Panc1 (cell line): ENCODE measurements around the gene MYH16. TPM values are rescaled to one million over a fixed set of nuclear protein-coding genes. Genes with fewer than 3 reads are reported as not detected.

Experiments used
- ATAC-seq: fragments of 200-7000 bp; cut with Tn5 transposase; 2 replicates; pipeline ENCODE4 v1.9.1; 2020; ENCODE audit warnings: mild to moderate bottlenecking, moderate library complexity
- BruUV-seq: library from RNA; stranded (reverse); fragments of 400-500 nt; replicated peaks from 2 replicates; lab custom pipeline; 2021; lab: Mats Ljungman, UMichigan
- CTCF ChIA-PET: fragments of 300-600 bp; sonication (Branson Sonifier 250); formaldehyde crosslinking; loops from one replicate; lab custom pipeline; 2022; ENCODE audit warnings: antibody characterized with exemption; lab: Charles Lee
- POLR2A ChIA-PET: fragments of 300-600 bp; sonication (Branson Sonifier 250); formaldehyde crosslinking; loops from one replicate; lab custom pipeline; 2022; ENCODE audit warnings: antibody characterized with exemption; lab: Charles Lee
- DNase-seq: peaks from one replicate; pipeline ENCODE4 v3.0.0-alpha.2; 2010; ENCODE audit warnings: low read depth, low spot score
- H3K27ac ChIP-seq: 2 replicates; pipeline ENCODE4 v1.5.1; 2011; ENCODE audit warnings: mild to moderate bottlenecking, low read length, inconsistent platforms
- H3K27me3 ChIP-seq: fragments of 200-500 bp; sonication (Bioruptor generic); 2 replicates; pipeline ENCODE4 v1.6.0; 2014; ENCODE audit warnings: low read length, inconsistent platforms; ENCODE audit not compliant: control insufficient read depth, insufficient read depth
- H3K36me3 ChIP-seq: fragments of 200-500 bp; sonication (Bioruptor generic); 2 replicates; pipeline ENCODE4 v1.5.1; 2014; ENCODE audit warnings: inconsistent platforms, mild to moderate bottlenecking, low read length, moderate library complexity; ENCODE audit not compliant: control insufficient read depth, insufficient read depth
- H3K4me1 ChIP-seq: 2 replicates; pipeline ENCODE4 v1.5.1; 2011; ENCODE audit warnings: inconsistent platforms, mild to moderate bottlenecking, low read length, moderate library complexity; ENCODE audit not compliant: control insufficient read depth, insufficient read depth
- H3K4me3 ChIP-seq, 2 experiments: 2 replicates each; pipeline ENCODE4 v1.5.1; 2011 to 2012; ENCODE audit warnings: low read depth in 2 of 2, low read length in 2 of 2, mild to moderate bottlenecking in 2 of 2, inconsistent platforms in 1 of 2, moderate library complexity in 1 of 2
- H3K9me3 ChIP-seq: fragments of 200-500 bp; sonication (Bioruptor generic); 2 replicates; pipeline ENCODE4 v1.5.1; 2014; ENCODE audit warnings: low read depth, mild to moderate bottlenecking, inconsistent platforms, low read length, moderate library complexity; ENCODE audit not compliant: control insufficient read depth, insufficient read depth
- CTCF ChIP-seq: fragments of 450-650 bp; IDR thresholded peaks from 2 replicates; pipeline ENCODE4 v1.5.1; 2017; ENCODE audit warnings: mild to moderate bottlenecking
- POLR2AphosphoS5 ChIP-seq: IDR thresholded peaks from 2 replicates; pipeline ENCODE4 v1.6.1; 2012; ENCODE audit warnings: mild to moderate bottlenecking, low read depth, low read length, moderate library complexity
- REST ChIP-seq, 2 experiments: IDR thresholded peaks; 2 replicates each; pipeline ENCODE4 v1.6.1; 2011 to 2012; ENCODE audit warnings: low read depth in 2 of 2, control low read depth in 1 of 2, low read length in 1 of 2, mild to moderate bottlenecking in 1 of 2, moderate library complexity in 1 of 2; ENCODE audit not compliant: insufficient read depth in 1 of 2
- SIN3A ChIP-seq: IDR thresholded peaks from 2 replicates; pipeline ENCODE4 v1.6.1; 2012; ENCODE audit warnings: low read depth, mild to moderate bottlenecking, low read length, moderate library complexity, borderline replicate concordance; ENCODE audit not compliant: insufficient read depth
- TCF7L2 ChIP-seq: IDR thresholded peaks from 2 replicates; pipeline ENCODE4 v1.6.1; 2011; ENCODE audit warnings: mild to moderate bottlenecking, low read depth, low read length, inconsistent platforms
- in situ Hi-C: cut with HindIII; loops from 2 replicates; pipeline ENCODE4 v1.10.0; 2016; ENCODE audit warnings: low sequenced_read_pairs, low pct_unique_long_range_greater_than_20kb
- intact Hi-C: fragments of 100-400 bp; cut with micrococcal nuclease; formaldehyde crosslinking; loops from one replicate; pipeline ENCODE4 v1.10.0; 2022; ENCODE audit not compliant: unreplicated experiment
- total RNA-seq: library from RNA; stranded (reverse); gene quantifications from one replicate; pipeline ENCODE4 v1.2.1, GENCODE V29; 2021; ENCODE audit not compliant: unreplicated experiment

Gene MYH16
- total RNA-seq, 1 experiment from 2014 or later = 0.23 TPM

- TF ChIP-seq REST (IDR thresholded peaks at IDR 0.05; ENCODE audit: insufficient read depth in 1 of 2, low read depth in 2 of 2, low read length in 1 of 2) (no peak), CTCF (no peak), SIN3A (no peak), POLR2AphosphoS5 (no peak), TCF7L2 (no peak)
- ChIA-PET POLR2A (interaction anchor here (0.6 kb wide), 1 partner anchor 9 kb away, joined by 11 read pairs; no protein-coding TSS in a partner anchor), CTCF (no interaction called here)
- no peaks in the 10 kb centered on the region for H3K9me3 ChIP-seq
- in situ Hi-C loops = no loop called here
- no TSS peak for BruUV-seq
- ATAC-seq = no peak
- H3K36me3 ChIP-seq = no peaks in the 10 kb centered on the region
- H3K27me3 ChIP-seq = no peaks in the 10 kb centered on the region
- H3K4me3 ChIP-seq = no peak overlapping the region
- no peak overlapping the region for H3K27ac ChIP-seq
- no peak for DNase-seq
- intact Hi-C loops = no loop called here
- H3K4me1 ChIP-seq = no peaks in the 10 kb centered on the region
Observed at GRCh38 chr7:99257675-99258074, 15.0 kb upstream of the MYH16 start.

GRCh38 chr7:99258501-99258900 is 14.1 kb upstream of the MYH16 start:
- ChIA-PET POLR2A (interaction anchor here (0.6 kb wide), 1 partner anchor 27 kb away, joined by 3 read pairs; no protein-coding TSS in a partner anchor), CTCF (interaction anchor here (0.6 kb wide), 2 partner anchors 76 to 104 kb away, joined by 3 to 4 read pairs; no protein-coding TSS in a partner anchor)
- no TSS peak for BruUV-seq
- no peaks in the 10 kb centered on the region for H3K4me1 ChIP-seq
- H3K4me3 ChIP-seq = no peak overlapping the region
- H3K9me3 ChIP-seq = no peaks in the 10 kb centered on the region
- DNase-seq (no peak), ATAC-seq (no peak)
- TF ChIP-seq REST (IDR thresholded peaks at IDR 0.05; ENCODE audit: insufficient read depth in 1 of 2, low read depth in 2 of 2, low read length in 1 of 2) (no peak), POLR2AphosphoS5 (no peak), SIN3A (no peak), TCF7L2 (no peak), CTCF (no peak)
- no peaks in the 10 kb centered on the region for H3K27me3 ChIP-seq
- intact Hi-C loops = no loop called here
- in situ Hi-C loops = no loop called here
- no peaks in the 10 kb centered on the region for H3K36me3 ChIP-seq
- no peak overlapping the region for H3K27ac ChIP-seq
